Muscle of leg (tissue), 11 donors: ENCODE data around the gene VDR. TPM values are rescaled to one million over a fixed set of nuclear protein-coding genes. Genes with fewer than 3 reads are reported as not detected.
A peak's percentile ranks its signal among the peaks of the same experiment; 100 is the strongest.

Experiments used
- DNase-seq: peaks from one replicate; pipeline ENCODE4 v3.0.0; 2013
- H3K27ac ChIP-seq: one replicate; pipeline ENCODE4 v1.5.1; 2013; ENCODE audit warnings: mild to moderate bottlenecking, low read length, control low read depth
- H3K27me3 ChIP-seq: one replicate; pipeline ENCODE4 v1.6.1; 2013; ENCODE audit warnings: low read length; ENCODE audit not compliant: control insufficient read depth, insufficient read depth
- H3K36me3 ChIP-seq: one replicate; pipeline ENCODE4 v1.6.1; 2013; ENCODE audit warnings: low read length; ENCODE audit not compliant: control insufficient read depth, insufficient read depth
- H3K4me1 ChIP-seq: one replicate; pipeline ENCODE4 v1.6.1; 2013; ENCODE audit warnings: low read length; ENCODE audit not compliant: control insufficient read depth, insufficient read depth
- H3K4me3 ChIP-seq: one replicate; pipeline ENCODE4 v1.5.1; 2013; ENCODE audit warnings: low read length, control low read depth
- H3K9me3 ChIP-seq: replicated peaks from 2 replicates; pipeline ENCODE4 v1.6.1; 2013; ENCODE audit warnings: low read depth, low read length; ENCODE audit not compliant: control insufficient read depth
- WGBS: methylation state at CpG from one replicate; pipeline ENCODE4 v1.1.5; 2013; ENCODE audit warnings: missing lambda C conversion rate; ENCODE audit not compliant: insufficient coverage; 5-methylcytosine and 5-hydroxymethylcytosine counted together
- polyA plus RNA-seq, 8 donors: library from polyadenylated mRNA; unstranded; fragments of 120-200 nt; gene quantifications; one replicate each; pipeline versions ENCODE4 v1.2.1 to v1.2.3, GENCODE V29; 2013; ENCODE audit warnings: inconsistent platforms in 1 of 8, low replicate concordance in 1 of 8; ENCODE audit not compliant: insufficient read length in 8 of 8, insufficient read depth in 1 of 8
- total RNA-seq: library from RNA; stranded (reverse); fragments of 120-200 nt; gene quantifications from one replicate; pipeline ENCODE4 v1.2.4, GENCODE V29; 2013

Gene VDR
- total and polyA plus RNA-seq, 9 donors = 0.23 to 1.0 (median 0.45) TPM

DNA sequence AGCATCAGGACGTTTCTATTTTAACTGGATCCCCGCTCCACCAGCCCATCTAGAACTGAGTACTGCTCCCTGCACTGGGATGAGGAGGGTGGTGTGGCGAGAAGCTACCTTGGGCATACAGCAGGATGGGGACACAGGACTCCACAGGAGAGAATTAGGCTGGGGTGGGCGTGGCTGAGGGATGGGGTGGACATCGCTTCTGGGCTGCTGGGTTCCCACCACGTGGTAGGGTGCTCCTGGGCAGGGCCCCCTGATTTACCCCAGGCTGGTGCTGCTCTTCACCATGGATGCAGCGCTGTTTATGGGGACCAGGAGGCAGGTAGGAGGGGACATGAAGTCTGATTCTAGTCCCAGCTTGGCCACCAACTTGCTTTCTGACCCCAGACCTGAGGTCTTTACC is 41.9 kb downstream of the VDR start:
- H3K9me3 ChIP-seq = no peaks in the 10 kb centered on the region
- 88% methylated on average over 5 of the region's 7 CpGs for WGBS
- no peaks in the 10 kb centered on the region for H3K27me3 ChIP-seq
- no peaks in the 10 kb centered on the region for H3K36me3 ChIP-seq
- DNase-seq = no peak
- no peak overlapping the region for H3K27ac ChIP-seq
- H3K4me1 ChIP-seq = peaks cover 5% of the 10 kb centered on the region
- no peak overlapping the region for H3K4me3 ChIP-seq

DNA sequence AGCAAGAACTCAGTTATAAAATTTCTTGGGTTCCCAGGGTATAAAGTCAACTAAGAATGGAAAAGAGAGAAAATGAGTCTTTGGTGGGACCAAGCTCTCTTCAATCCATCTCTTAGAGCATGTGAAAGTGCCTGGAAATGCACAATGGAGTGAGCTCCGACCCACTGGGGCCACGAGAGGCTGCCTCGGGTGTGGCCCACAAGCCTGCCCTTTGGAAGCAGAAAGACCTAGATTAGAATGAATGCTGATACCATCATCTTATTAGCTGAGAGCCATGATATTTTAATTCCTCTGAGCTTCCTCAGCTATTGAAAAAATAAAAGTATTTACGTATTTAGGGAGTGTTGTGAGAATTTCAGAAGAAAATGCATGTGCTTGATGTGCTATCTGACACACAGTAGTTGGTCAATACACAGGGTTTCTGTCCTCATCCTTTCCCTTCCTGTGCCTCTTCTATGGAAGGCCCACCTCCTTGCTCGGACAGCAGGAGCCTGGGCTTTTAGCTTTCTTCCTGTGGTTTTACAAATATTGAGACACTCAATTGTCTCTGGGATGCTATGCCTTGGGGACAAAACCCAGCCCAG is 42.5 kb downstream of the VDR start:
- no peak overlapping the region for H3K27ac ChIP-seq
- H3K36me3 ChIP-seq = no peaks in the 10 kb centered on the region
- H3K4me1 ChIP-seq = no peaks in the 10 kb centered on the region
- H3K4me3 ChIP-seq = no peak overlapping the region
- WGBS = 64% methylated on average over 1 of the region's 5 CpGs
- H3K9me3 ChIP-seq = no peaks in the 10 kb centered on the region
- no peak for DNase-seq
- no peaks in the 10 kb centered on the region for H3K27me3 ChIP-seq

DNA sequence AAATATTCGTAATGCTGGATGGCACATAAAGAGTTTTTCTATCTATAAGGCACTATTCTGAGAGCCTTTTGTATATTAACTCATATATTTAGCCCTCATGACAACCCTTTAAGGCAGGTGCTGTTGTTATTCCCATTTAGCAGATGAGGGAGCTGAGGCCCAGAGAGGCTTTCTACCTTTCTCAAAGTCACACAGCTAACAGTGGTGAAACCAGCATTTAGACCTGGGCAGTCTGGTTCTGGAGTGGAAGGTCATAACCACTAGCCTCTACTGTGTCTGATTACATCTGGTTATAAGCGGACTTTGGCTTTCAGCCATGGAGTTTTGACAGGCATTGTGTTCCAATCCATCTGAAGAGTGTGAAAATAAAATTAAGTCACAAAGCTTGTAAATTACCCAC is 43.9 kb downstream of the VDR start:
- Histone ChIP-seq H3K27ac (no peak overlapping the region), H3K27me3 (no peaks in the 10 kb centered on the region), H3K4me3 (no peak overlapping the region), H3K4me1 (no peaks in the 10 kb centered on the region), H3K9me3 (no peaks in the 10 kb centered on the region), H3K36me3 (no peaks in the 10 kb centered on the region)
- no peak for DNase-seq
- no CpG with 5 or more reads among the region's 2 CpGs for WGBS

DNA sequence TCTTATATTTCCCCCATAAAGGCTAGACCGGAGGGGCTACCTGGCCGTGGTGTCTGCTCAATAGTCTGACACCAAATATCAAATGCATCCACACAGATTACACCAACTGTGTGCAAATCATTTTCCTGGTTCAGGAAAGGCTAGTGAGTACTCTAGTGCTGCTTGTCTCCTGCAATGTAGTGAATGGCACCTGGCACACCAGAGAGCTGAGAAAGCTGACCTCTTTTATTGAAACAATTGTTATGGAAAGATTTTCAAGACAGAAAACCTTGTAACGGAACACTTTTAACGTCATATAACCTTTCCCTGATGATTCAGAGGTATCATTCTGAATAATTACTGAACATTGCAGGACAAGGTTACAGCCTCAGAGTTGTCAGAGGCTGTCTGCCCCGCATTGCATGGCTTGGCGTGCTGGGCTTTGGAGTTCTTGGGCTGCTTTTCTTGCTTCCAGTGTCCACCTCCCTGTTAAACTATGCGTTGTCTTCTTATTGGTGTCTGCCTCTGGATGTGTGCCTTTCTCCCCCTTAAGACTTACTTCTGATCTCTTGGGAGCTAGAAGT is 44.4 kb downstream of the VDR start:
- H3K36me3 ChIP-seq = no peaks in the 10 kb centered on the region

DNA sequence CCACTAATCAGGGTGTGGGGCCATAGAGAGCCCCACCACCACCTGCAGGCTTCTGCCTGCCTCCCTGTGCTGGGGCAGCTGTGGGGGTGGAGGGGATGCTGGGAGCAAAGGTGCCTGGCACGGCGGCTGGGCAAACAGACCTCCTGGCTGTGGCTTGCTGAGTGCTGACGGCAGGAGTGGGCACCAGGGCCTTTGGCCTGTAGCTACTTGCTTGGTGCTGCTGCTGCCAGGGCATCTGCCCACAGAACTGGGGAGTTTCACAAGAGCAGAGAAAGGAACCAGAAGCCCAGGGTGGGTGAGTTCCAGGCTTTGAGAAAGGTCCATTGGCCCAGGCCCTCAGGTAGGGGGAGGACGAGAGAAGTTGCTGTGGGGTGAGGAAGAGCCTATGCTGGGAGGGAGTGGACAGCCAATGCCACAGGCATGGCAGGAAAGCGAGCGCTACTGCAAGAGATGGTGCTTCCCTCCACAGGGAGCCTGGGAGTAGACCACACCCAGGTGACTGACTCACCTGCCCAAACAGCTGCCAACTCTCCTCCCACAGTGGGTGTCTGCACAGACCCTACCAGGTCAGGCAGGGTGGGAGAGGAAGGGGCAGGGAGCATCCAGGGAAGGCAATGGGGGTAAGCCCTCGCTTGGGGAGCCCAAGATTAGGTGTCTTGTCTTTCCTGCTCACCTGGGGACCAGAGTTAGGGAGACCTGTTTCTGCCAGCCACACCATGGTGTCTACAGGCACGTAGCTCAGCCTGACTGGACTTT is 46.1 kb downstream of the VDR start:
- H3K9me3 ChIP-seq = no peaks in the 10 kb centered on the region
- 84% methylated on average over 6 of the region's 8 CpGs for WGBS
- no peak overlapping the region for H3K4me3 ChIP-seq
- DNase-seq = no peak
- H3K4me1 ChIP-seq = no peaks in the 10 kb centered on the region
- H3K27ac ChIP-seq = no peak overlapping the region
- no peaks in the 10 kb centered on the region for H3K36me3 ChIP-seq
- no peaks in the 10 kb centered on the region for H3K27me3 ChIP-seq

More for the DNA sequence above, 44.4 kb downstream of the VDR start:
- 78% methylated on average over 4 of the region's 7 CpGs for WGBS
- no peak for DNase-seq
- Histone ChIP-seq H3K4me3 (no peak overlapping the region), H3K9me3 (no peaks in the 10 kb centered on the region), H3K4me1 (no peaks in the 10 kb centered on the region), H3K27me3 (no peaks in the 10 kb centered on the region), H3K27ac (no peak overlapping the region)

DNA sequence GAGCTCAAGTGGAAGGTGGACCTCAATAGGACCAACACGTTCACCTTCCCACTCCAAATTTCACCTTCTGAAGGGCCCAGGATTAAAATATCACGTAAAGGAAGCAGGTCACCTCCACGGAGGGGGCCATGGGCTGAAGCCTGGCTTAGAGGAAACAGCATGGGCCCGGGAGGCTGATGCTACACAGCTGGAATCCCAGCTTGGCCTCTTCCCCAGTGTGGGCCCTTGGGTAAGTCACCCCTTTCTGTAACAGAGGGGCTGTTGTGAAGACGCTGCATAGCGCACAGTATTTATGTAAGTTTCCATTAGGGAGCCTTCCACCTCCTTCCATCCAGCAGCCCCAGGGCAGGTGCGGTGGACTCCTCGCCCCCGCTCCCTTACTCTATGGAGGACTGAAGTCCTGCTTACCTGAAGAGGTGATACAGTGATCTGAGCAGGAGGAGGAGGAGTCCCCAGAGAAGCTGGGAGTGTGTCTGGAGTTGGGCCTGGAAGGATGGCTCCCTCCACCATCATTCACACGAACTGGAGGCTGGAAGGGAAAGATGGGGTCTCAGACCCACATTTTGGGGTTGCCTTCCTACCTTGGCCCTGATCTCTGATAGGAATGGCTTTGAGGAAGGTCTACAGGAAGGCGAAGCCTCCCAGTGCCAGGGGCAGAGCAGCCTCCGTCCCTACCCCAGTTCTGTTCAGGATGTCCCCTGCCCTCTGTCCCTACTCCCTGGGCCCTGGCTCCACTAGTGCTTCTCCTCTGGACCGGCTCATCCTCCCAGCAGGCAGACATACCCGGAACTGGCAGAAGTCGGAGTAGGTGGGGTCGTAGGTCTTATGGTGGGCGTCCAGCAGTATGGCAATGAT is 47.8 kb downstream of the VDR start:
- no peak for DNase-seq
- no peak overlapping the region for H3K4me3 ChIP-seq
- no peaks in the 10 kb centered on the region for H3K36me3 ChIP-seq
- no peak overlapping the region for H3K27ac ChIP-seq
- no peaks in the 10 kb centered on the region for H3K27me3 ChIP-seq
- H3K9me3 ChIP-seq = no peaks in the 10 kb centered on the region
- 70% methylated on average over 7 of the region's 17 CpGs for WGBS
- H3K4me1 ChIP-seq = peaks cover 4% of the 10 kb centered on the region

DNA sequence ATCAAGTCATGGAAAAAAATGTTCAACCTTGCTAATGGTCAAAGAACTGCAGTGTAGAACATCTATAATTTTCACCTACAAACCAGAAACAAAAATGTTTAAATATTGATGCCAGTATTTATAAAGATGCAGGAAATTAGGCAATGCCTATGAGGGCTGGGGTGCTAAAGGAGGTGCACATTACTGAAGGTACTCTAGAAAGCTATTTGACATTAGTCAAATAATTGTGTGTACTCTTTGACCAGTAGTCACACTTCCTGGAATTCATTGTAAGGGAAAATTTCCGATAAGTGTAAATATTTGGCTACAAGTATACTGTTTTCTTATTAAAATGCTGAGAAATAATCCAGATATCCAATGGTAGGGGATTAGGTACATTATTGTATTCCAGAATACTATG is 48.7 kb downstream of the VDR start:
- no peaks in the 10 kb centered on the region for H3K36me3 ChIP-seq
- no peak for DNase-seq
- no CpG with 5 or more reads among the region's 1 CpG for WGBS
- H3K9me3 ChIP-seq = no peaks in the 10 kb centered on the region
- no peak overlapping the region for H3K4me3 ChIP-seq
- H3K27me3 ChIP-seq = no peaks in the 10 kb centered on the region
- H3K4me1 ChIP-seq = peaks cover 8% of the 10 kb centered on the region
- H3K27ac ChIP-seq = no peak overlapping the region

DNA sequence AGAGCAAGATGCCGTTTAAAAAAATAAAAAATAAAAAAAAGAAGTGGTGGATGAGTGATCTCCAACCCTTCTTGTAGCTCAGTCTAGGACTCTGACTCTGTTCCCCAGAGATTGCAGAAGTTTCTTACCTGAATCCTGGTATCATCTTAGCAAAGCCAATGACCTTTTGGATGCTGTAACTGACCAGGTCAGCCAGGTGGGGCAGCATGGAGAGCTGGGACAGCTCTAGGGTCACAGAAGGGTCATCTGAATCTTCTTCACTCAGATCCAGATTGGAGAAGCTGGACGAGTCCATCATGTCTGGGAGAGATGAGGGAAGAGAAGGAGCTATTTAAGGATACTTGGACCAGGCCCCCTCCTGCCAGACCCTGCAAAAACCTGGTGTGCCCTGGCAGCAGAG is 49.3 kb downstream of the VDR start:
- Histone ChIP-seq H3K9me3 (no peaks in the 10 kb centered on the region), H3K27me3 (no peaks in the 10 kb centered on the region), H3K4me1 (peaks cover 8% of the 10 kb centered on the region), H3K36me3 (no peaks in the 10 kb centered on the region), H3K4me3 (no peak overlapping the region), H3K27ac (no peak overlapping the region)
- no peak for DNase-seq
- WGBS = no CpG with 5 or more reads among the region's 2 CpGs

DNA sequence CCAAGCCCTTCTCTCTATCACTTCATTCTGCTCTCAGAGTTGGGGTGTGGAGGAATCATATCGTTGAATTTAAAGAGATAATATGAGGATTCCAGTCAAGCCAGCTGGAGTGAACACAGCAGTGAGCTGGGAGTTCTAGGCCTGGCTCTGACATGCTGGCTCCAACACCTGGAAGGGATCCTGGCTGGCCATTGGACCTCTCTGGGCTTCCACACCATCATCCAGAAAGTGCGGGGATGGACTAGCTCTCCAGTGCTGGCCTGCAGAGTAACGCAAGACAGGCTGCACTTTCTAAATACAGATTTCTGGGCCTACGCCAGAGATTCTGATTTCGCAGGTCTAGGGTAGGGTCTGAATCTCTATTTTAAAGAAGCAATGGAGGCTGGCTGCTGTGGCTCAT is 50.3 kb downstream of the VDR start:
- DNase-seq = no peak
- Histone ChIP-seq H3K9me3 (no peaks in the 10 kb centered on the region), H3K36me3 (no peaks in the 10 kb centered on the region), H3K4me3 (no peak overlapping the region), H3K27ac (no peak overlapping the region), H3K4me1 (peaks cover 8% of the 10 kb centered on the region), H3K27me3 (no peaks in the 10 kb centered on the region)
- 58% methylated on average over 4 of the region's 5 CpGs for WGBS

DNA sequence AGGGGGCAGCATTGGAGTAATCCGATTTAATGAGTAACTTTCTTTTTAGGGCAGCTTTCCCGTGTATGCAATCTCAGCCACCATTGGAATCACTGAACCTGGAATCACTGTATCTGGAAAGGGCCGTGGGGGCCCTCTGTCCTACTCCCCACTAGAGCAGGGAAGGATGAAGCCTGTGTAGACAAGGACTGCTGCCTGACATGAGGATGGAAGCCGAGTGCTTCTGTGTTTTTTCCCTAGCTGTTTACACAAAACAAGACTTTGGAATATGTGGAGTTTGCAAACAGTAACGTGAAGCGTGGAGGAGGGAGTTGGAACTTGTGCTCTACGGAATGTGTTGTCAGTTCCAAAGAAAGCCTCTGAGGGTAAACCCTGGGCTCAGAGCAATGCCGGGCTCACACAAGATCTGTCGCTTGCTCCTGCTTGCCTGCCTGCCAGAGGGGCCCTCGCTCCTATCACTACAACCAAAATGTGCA is 52.7 kb downstream of the VDR start:
- WGBS = 0% methylated on average over 2 of the region's 10 CpGs
- H3K27me3 ChIP-seq = no peaks in the 10 kb centered on the region
- peak overlapping the region; percentile 10 for H3K27ac ChIP-seq
- peaks cover 8% of the 10 kb centered on the region for H3K4me1 ChIP-seq
- no peaks in the 10 kb centered on the region for H3K9me3 ChIP-seq
- H3K4me3 ChIP-seq = no peak overlapping the region
- no peaks in the 10 kb centered on the region for H3K36me3 ChIP-seq
- DNase-seq = peak; percentile 80
